NOMO-1 treated with DMSO at 0.1 percent for 48 hours (cell line): ENCODE data around the gene G3BP1.
"Not testable (repeated sequence)": the region's sequence is repeated elsewhere in the genome, so short reads cannot be mapped to it uniquely, and the experiment has no call there.

ENCODE experiments used
- DNase-seq: peaks from one replicate; lab custom pipeline; 2025; ENCODE audit not compliant: unreplicated experiment; lab: John Stamatoyannopoulos, UW

Gene G3BP1

DNA sequence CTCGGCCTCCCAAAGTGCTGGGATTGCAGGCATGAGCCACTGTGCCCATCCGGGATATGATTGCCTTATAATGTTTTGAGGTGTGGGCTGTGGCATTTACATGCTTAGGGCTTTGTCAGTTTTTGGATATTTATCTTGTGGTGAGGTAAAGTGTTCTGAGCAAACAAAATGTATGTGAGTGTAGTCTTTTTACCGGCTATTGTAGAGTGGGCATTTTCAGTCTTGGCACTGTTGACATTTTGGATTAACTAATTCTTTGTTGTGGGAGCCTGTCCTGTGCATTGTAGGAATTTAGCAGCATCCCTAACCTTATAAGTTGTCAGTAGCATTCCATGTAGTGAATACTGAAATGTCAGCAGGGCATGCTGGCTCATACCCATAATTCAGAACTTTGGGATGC is 21.6 kb downstream of the G3BP1 start:
- DNase-seq: no peak

- DNase-seq: no peak
Observed at GRCh38 chr5:151795426-151795825, 23.7 kb downstream of the G3BP1 start.

DNA sequence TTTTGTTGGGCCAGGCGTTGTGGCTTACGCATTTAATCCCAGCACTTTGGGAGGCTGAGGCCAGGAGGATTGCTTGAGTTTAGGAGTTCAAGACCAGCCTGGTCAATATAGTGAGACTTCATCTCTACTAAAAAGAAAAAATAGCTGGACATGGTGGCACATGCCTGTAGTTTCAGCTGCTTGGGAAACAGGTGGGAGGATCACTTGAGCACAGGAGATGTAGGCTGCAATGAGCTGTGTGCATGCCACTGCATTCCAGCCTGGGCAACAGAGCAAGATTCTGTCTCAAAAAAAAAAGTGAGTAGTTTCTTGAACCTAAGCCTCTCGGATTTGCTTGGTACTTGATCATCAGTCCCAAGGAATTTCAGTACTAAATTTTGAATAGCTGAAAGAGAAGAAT is 26.9 kb downstream of the G3BP1 start:
- no peak for DNase-seq

GRCh38 chr5:151799407-151799806 is 27.7 kb downstream of the G3BP1 start:
- no peak for DNase-seq

GRCh38 chr5:151800532-151800931 is 28.8 kb downstream of the G3BP1 start:
- peak; percentile 28 for DNase-seq

DNA sequence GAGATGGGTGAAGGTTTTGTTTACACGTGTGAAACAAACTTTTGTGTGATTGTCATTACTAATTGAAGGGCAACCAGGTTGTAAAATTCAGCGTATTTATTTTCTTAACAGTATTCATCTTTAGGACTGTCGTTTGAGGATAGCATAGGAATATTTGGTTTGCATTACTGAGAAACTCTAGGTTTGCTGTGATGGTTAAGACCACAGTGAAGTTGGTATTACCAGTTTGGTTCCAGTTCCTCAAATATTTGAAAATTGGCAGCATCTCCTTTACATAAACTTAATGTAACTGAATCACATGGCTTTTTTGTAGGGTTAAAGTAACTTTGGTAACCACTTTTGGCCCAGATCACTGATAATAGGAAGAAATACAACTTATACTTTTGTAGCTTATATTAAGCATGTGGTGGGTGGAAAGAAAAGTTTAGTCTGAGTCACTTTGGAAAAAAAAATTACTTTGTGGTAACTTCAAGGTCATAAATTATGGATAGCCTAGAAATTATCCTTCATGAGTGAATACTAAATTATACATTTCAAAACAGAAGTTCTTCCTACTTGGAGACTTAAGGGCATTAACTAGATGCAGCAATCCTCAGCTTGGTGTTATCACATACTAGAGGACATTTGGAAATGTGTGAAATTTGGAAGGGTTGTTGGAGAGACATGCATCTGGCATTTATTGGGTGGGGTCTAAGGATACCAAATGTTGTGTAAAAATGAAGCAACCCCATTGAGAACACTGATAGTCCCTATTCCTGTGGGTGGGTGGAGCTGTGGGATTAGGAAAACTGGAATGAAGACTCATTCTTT is 33.9 kb downstream of the G3BP1 start:
- peak; percentile 38 for DNase-seq

GRCh38 chr5:151808451-151809169 is 36.9 kb downstream of the G3BP1 start:
- DNase-seq: no peak

DNA sequence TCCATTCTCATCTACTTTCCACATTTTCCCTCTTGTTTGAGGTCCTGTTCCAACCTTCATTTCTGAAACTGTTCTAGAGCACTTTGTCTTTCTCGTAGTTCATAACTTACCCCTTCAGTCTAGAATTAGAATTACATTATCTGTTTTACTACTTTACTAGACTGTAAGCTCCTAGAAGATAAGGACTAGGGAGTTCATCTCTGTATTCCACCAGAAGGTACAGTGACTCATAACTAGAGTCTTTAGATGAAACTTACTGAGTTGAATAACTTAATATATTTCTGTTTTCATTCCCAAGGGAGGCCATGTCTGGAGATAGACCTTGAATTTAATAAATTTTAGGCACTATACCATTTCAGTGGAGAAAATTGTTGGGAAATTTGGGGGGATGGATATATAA is 38.7 kb downstream of the G3BP1 start:
- no peak for DNase-seq

DNA sequence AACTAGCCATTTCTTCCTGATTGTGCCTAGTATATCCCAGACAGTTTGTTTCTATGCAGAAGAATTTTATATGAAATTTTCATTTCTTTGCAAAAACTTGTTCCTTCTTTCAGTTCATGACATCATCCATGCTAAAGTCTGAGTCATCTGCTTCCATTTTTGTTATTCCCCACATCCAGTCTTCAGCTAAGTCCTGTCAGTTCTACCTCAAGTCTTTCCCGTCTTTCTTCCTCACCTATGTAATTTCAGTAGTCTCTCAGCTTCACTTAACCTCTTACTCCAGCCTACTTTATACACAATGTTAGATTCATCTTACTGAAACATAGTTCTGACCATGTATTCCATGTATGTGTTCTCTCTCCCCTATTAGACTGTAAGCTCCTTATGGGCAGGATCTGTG is 39.1 kb downstream of the G3BP1 start:
- DNase-seq: no peak

DNA sequence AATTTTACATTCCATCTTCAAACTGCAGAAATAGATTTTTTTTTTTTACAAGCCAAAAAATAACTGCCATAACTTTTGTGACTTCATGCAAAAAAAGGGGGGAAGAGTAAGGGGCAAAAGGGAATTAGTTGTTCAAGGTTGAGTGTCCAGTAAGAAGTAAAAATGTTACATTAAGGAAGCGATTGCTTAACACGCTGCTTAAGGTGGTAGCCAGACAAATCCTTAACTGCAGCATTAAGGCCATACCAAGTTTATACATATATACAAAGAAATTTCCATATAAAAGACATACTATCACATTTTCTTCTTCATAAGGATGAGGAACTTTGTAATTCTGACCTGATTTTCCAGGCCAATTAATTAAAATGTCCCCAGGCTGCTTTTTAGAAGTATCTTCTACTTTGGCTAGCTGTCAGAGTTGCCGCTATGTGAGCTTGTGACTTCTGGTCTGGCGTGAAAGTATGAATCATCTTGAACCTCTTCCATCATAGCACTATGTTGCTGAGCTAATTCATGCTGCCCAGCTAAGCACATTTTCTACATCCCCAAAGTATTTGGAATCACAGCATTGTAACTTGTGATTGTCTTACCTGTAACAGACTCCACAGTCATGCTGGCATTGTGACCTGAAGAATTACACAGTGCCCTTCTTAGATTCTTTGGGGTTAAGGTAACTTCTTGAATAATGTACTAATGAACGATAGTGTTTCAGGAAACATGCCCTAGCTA is 40.0 kb downstream of the G3BP1 start:
- no peak for DNase-seq

DNA sequence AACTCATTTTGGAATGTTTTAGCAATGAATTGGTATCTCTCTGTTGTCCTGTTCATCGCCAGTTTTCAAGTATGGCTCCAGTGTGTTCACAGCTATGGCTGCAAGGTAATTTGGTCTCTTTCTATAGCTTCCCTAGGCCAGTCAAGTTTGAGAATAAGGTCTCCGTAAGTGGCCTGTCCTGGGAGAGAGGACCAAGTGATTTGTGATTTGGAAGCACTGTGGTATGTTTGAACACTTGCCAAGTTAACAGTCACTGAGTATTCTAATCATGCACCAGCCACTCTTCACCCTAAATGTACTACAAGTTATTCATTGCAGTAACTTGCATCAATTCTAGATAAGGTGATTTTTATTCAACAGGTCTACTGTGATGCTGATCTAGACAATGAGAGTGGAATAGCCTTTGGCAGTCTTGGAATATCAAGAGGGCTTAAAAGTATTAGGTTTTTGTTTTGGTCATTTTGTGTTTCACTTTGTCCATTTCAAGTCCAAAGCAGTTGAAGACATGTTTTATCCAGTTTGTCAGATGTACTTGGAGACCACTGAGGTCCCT is 41.1 kb downstream of the G3BP1 start:
- no peak for DNase-seq

GRCh38 chr5:151815051-151815450 is 43.3 kb downstream of the G3BP1 start:
- DNase-seq: no peak

DNA sequence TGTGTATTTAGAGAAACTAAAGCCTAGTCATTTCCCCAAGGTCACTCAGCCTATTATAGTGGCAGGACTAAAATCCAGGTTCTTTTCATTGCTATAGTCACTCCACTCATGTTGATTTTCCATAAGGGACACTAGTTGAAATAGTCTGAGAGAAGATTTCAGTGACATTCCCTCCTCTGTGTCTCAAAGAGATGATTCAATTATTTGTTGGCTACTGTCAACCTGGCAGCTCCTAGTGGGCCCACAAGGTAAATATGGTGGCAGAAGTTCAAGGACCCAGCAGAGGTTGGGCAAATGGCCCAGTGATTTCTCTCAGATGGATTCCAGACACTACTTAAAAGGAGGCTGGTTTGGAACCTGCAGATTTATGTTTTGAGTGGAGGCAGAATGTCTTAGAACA is 48.1 kb downstream of the G3BP1 start:
- DNase-seq: no peak

GRCh38 chr5:151820271-151820670 is 48.5 kb downstream of the G3BP1 start:
- no peak for DNase-seq

GRCh38 chr5:151820903-151821302 is 49.1 kb downstream of the G3BP1 start:
- no peak for DNase-seq

DNA sequence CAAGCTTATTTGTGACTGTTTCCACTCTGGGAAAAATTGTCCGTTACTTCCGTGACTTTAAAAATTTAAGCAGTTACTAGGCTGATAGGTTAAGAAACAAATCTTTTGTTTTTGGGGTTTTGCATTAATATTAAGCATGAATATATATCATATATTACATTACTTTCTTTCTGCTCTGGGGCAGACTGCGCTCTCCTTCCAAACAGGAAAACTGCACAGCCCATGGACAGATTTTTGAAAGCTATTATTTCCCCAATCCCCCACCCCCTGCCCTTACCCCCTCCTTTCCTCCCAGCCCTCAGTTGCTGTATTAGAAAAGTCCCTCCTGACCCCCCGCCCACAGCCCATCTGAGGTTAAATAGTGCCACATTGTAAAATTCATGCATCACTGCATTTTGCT is 50.4 kb downstream of the G3BP1 start:
- no peak for DNase-seq

DNA sequence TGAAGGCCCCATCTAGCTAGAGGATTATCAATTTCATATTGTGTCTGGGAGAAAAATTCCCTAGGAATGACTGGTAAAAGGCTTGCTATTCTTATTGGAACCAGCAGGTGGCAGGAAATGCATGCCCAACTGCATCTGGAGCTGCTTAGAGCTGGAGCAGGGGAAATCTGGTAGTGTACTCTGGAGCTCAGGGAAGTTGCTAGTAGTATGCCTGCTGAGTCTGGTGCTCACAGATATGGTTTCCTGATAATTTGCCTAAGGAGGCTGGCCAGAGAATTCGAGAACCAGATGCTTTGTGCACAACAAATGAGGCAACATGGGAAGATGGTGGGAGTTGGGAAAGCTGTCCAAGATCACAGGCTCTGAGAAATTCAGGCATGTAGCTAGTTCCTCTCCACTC is 53.7 kb downstream of the G3BP1 start:
- peak; percentile 6 for DNase-seq

- DNase-seq: no peak
Observed at GRCh38 chr5:151829370-151829769, 57.6 kb downstream of the G3BP1 start.

GRCh38 chr5:151832843-151833242 is 61.1 kb downstream of the G3BP1 start:
- DNase-seq: not testable (repeated sequence)

GRCh38 chr5:151846765-151847164 is 75.0 kb downstream of the G3BP1 start:
- DNase-seq: no peak

GRCh38 chr5:151847871-151848270 is 76.1 kb downstream of the G3BP1 start:
- DNase-seq: no peak

- no peak for DNase-seq
Observed at GRCh38 chr5:151855701-151856100, 83.9 kb downstream of the G3BP1 start.
